GM21447 (cell line): Measurements from ENCODE around the gene PEX3.
A peak's percentile ranks its signal among the peaks of the same experiment; 100 is the strongest.
"Not testable (repeated sequence)": the region's sequence is repeated elsewhere in the genome, so short reads cannot be mapped to it uniquely, and the experiment has no call there.

Experiments
- ATAC-seq: cut with Tn5 transposase; IDR thresholded peaks from one replicate; pipeline ENCODE4 v1.9.1; 2021; ENCODE audit not compliant: unreplicated experiment

Gene PEX3

GRCh38 chr6:143505111-143505510 is 54.5 kb downstream of the PEX3 start:
- no peak for ATAC-seq

- ATAC-seq = no peak
These were observed 54.9 kb downstream of the PEX3 start for GRCh38 chr6:143505537-143505936.

- ATAC-seq = no peak
These were observed 55.6 kb downstream of the PEX3 start for GRCh38 chr6:143506199-143506598.

- ATAC-seq = no peak
These were observed 56.0 kb downstream of the PEX3 start for GRCh38 chr6:143506620-143507019.

GRCh38 chr6:143507358-143508145 is 56.9 kb downstream of the PEX3 start:
- peak; percentile 39 for ATAC-seq

GRCh38 chr6:143510326-143510725 is 59.7 kb downstream of the PEX3 start:
- not testable (repeated sequence) for ATAC-seq

- peak; percentile 65 for ATAC-seq
These were observed 60.6 kb downstream of the PEX3 start, which contains the start of gene FUCA2 for GRCh38 chr6:143510991-143511891. FUCA2 (minus strand) TSS chr6:143511720; CDS start chr6:143511634, 86 bp downstream.

GRCh38 chr6:143513410-143513809 is 62.8 kb downstream of the PEX3 start:
- ATAC-seq = no peak

GRCh38 chr6:143515061-143515760 is 64.6 kb downstream of the PEX3 start:
- no peak for ATAC-seq

GRCh38 chr6:143515766-143516355 is 65.3 kb downstream of the PEX3 start:
- no peak for ATAC-seq

- ATAC-seq = no peak
These were observed 66.3 kb downstream of the PEX3 start for GRCh38 chr6:143516690-143517446.

GRCh38 chr6:143517447-143517773 is 66.8 kb downstream of the PEX3 start:
- no peak for ATAC-seq

GRCh38 chr6:143522039-143522600 is 71.5 kb downstream of the PEX3 start:
- ATAC-seq = no peak

- ATAC-seq = no peak
These were observed 74.8 kb downstream of the PEX3 start for GRCh38 chr6:143525356-143525755.

GRCh38 chr6:143527677-143528076 is 77.1 kb downstream of the PEX3 start:
- no peak for ATAC-seq

- ATAC-seq = peak; percentile 76
These were observed 77.7 kb downstream of the PEX3 start for GRCh38 chr6:143528164-143528811.

GRCh38 chr6:143529095-143529494 is 78.5 kb downstream of the PEX3 start:
- ATAC-seq = no peak

- ATAC-seq = no peak
These were observed 81.3 kb downstream of the PEX3 start for GRCh38 chr6:143531720-143532499.

- no peak for ATAC-seq
These were observed 84.6 kb downstream of the PEX3 start for GRCh38 chr6:143535189-143535614.
